Measurements from ENCODE around the gene CUX1.

Gene CUX1

GRCh38 chr7:101890749-101891523 is 73.5 kb downstream of the CUX1 start:
- TF ChIP-seq CTCF (conservative IDR thresholded peaks at IDR 0.05; ENCODE audit: low read depth, low read length) = no peak
- H3K4me3 ChIP-seq (ENCODE audit: low read depth, low read length) = no peak overlapping the region
- DNase-seq (ENCODE audit: low read depth) = no peak

- H3K4me3 ChIP-seq (ENCODE audit: low read depth, low read length) = no peak overlapping the region
- DNase-seq (ENCODE audit: low read depth) = no peak
- TF ChIP-seq CTCF (conservative IDR thresholded peaks at IDR 0.05; ENCODE audit: low read depth, low read length) = no peak
Measured at GRCh38 chr7:101891936-101892640, 74.7 kb downstream of the CUX1 start.

GRCh38 chr7:101893341-101894082 is 76.1 kb downstream of the CUX1 start:
- no peak overlapping the region for H3K4me3 ChIP-seq (ENCODE audit: low read depth, low read length)
- no peak for TF ChIP-seq CTCF (conservative IDR thresholded peaks at IDR 0.05; ENCODE audit: low read depth, low read length)
- no peak for DNase-seq (ENCODE audit: low read depth)

- no peak for TF ChIP-seq CTCF (conservative IDR thresholded peaks at IDR 0.05; ENCODE audit: low read depth, low read length)
- H3K4me3 ChIP-seq (ENCODE audit: low read depth, low read length) = no peak overlapping the region
- no peak for DNase-seq (ENCODE audit: low read depth)
Measured at GRCh38 chr7:101896316-101896715, 78.9 kb downstream of the CUX1 start.

- no peak overlapping the region for H3K4me3 ChIP-seq (ENCODE audit: low read depth, low read length)
- DNase-seq (ENCODE audit: low read depth) = no peak
- no peak for TF ChIP-seq CTCF (conservative IDR thresholded peaks at IDR 0.05; ENCODE audit: low read depth, low read length)
Measured at GRCh38 chr7:101896941-101897340, 79.5 kb downstream of the CUX1 start.

GRCh38 chr7:101898106-101898505 is 80.7 kb downstream of the CUX1 start:
- H3K4me3 ChIP-seq (ENCODE audit: low read depth, low read length) = no peak overlapping the region
- TF ChIP-seq CTCF (conservative IDR thresholded peaks at IDR 0.05; ENCODE audit: low read depth, low read length) = no peak
- no peak for DNase-seq (ENCODE audit: low read depth)
